ENCODE data around the gene SIGLEC10. TPM values are rescaled to one million over a fixed set of nuclear protein-coding genes. Genes with fewer than 3 reads are reported as not detected.

The SIGLEC10 gene
- total RNA-seq, 2 experiments from 2014 or later: 0.48 to 0.65 TPM

DNA sequence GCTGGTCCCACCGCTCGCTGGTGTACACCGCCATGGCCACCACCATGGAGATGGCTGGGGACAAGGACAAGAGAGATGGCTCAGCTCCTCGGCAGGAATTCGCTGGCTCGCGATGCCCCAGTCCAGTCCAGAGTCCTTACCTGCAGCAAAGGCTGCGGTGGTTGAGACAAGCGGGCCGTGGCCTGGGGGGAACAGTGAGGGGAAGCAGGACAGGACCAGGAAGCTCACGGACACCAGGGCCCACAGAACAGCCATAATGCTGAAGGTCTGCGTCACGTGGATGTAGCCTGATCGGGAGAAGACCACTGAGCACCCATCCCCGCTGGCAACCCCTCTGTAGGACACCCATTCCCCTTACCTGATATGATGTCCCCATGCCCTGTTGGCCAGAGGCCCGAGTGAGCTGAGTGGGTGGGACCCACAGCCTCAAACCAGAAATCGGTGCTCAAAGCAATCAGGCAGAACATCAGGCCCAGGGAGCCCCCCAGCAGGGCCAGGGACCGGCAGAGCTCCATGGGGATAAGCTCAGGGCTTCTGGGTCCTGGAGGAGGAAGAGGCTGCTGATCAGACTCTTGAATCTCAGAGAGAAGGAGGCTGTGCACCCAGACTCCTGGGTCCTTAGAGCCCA lies 45.3 kb downstream of the SIGLEC10 start:
- DNase-seq (no peak), ATAC-seq (no peak)
- intact Hi-C loops (cut with DNase I, micrococcal nuclease): loop anchor here in 1 of 2 experiments (1.0 kb wide), 1 partner anchor 69 kb away; no protein-coding TSS in a partner anchor
- Mint-ChIP-seq H3K27me3 (no peaks in the 10 kb centered on the region), H3K36me3 (ENCODE audit: low read depth) (peaks cover 24% of the 10 kb centered on the region), H3K27ac (peak overlapping the region; percentile 94), H3K9me3 (ENCODE audit: low read depth) (no peaks in the 10 kb centered on the region), H3K4me1 (peaks cover 73% of the 10 kb centered on the region), H3K4me3 (peak overlapping the region; percentile 70)
- POLR2A ChIA-PET: interaction anchor here (1.1 to 1.9 kb wide), 3 partner anchors 22 to 23 kb away, joined by 5 to 7 read pairs (median 6); no protein-coding TSS in a partner anchor
- CTCF ChIA-PET: interaction anchor here (1.0 to 1.6 kb wide), 4 partner anchors 9 to 32 kb away, joined by 3 to 5 read pairs (median 5); no protein-coding TSS in a partner anchor

- ChIA-PET CTCF (interaction anchor here (1.0 to 1.3 kb wide), 3 partner anchors 8 to 32 kb away, joined by 3 to 5 read pairs (median 5); no protein-coding TSS in a partner anchor), POLR2A (interaction anchor here (1.1 kb wide), 1 partner anchor 24 kb away, joined by 6 read pairs; no protein-coding TSS in a partner anchor)
- Mint-ChIP-seq H3K36me3 (ENCODE audit: low read depth) (peaks cover 28% of the 10 kb centered on the region), H3K9me3 (ENCODE audit: low read depth) (no peaks in the 10 kb centered on the region), H3K27ac (peak overlapping the region; percentile 94), H3K4me1 (peaks cover 65% of the 10 kb centered on the region), H3K27me3 (no peaks in the 10 kb centered on the region), H3K4me3 (peak overlapping the region; percentile 70)
- ATAC-seq: no peak
- intact Hi-C loops (cut with DNase I, micrococcal nuclease): no loop called here
- no peak for DNase-seq
Observed at GRCh38 chr19:51371186-51371690, 46.2 kb downstream of the SIGLEC10 start.

DNA sequence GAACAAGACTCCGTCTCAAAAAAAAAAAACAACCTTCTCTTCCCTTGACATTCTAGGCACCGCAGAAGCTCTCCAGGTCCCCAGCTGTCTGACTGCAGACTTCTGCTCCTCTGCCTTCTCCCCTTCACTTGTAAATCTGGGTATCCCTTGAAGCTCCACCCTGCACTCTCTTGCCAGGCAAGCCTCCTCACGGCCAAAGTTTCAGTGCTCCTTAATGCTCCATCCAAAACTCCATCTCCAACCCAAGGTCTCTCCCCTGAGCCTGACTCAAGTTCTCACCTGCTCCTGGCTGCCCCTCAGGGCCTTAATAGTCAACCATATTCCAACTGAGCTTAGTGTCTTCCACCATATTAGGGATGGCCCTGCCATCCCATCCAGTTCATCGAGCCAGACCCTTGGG lies 47.2 kb downstream of the SIGLEC10 start:
- CTCF ChIA-PET: interaction anchor here (0.6 to 1.2 kb wide), 3 partner anchors 11 to 1892 kb away, joined by 3 to 4 read pairs (median 3); no protein-coding TSS in a partner anchor
- POLR2A ChIA-PET: no interaction called here

GRCh38 chr19:51368366-51369282 lies 48.8 kb downstream of the SIGLEC10 start, which contains the start of gene CLDND2:
Gene CLDND2, minus strand, starts transcription at chr19:51369003. Its CDS starts 426 bp downstream, at chr19:51368577.
- Mint-ChIP-seq H3K36me3 (ENCODE audit: low read depth) (peaks cover 28% of the 10 kb centered on the region), H3K27ac (peak within 1 kb of the TSS; percentile 97), H3K4me3 (peak within 1 kb of the TSS; percentile 90), H3K9me3 (ENCODE audit: low read depth) (no peaks in the 10 kb centered on the region), H3K4me1 (peaks cover 58% of the 10 kb centered on the region), H3K27me3 (no peaks in the 10 kb centered on the region)
- intact Hi-C loops (cut with DNase I, micrococcal nuclease): no loop called here
- CTCF ChIA-PET: interaction anchor here (1.0 to 1.7 kb wide), 5 partner anchors 11 to 53 kb away, joined by 3 to 11 read pairs (median 5); no protein-coding TSS in a partner anchor
- POLR2A ChIA-PET: interaction anchor here (0.9 to 2.1 kb wide), 4 partner anchors 14 to 80 kb away, joined by 4 to 11 read pairs (median 6); no protein-coding TSS in a partner anchor
- DNase-seq (peak; percentile 31), ATAC-seq (no peak)

More for the DNA sequence above, 47.2 kb downstream of the SIGLEC10 start:
- no peak for ATAC-seq
- Mint-ChIP-seq H3K4me1 (peaks cover 60% of the 10 kb centered on the region), H3K9me3 (ENCODE audit: low read depth) (no peaks in the 10 kb centered on the region), H3K27ac (peak overlapping the region; percentile 94), H3K36me3 (ENCODE audit: low read depth) (peaks cover 31% of the 10 kb centered on the region), H3K27me3 (no peaks in the 10 kb centered on the region), H3K4me3 (peak overlapping the region; percentile 70)
- no peak for DNase-seq
- intact Hi-C loops (cut with DNase I, micrococcal nuclease): no loop called here

- no peaks in the 10 kb centered on the region for H3K27me3 Mint-ChIP-seq
- H3K9me3 Mint-ChIP-seq (ENCODE audit: low read depth): no peaks in the 10 kb centered on the region
- DNase-seq (peak; percentile 99), ATAC-seq (peak; percentile 83)
- POLR2A ChIA-PET: interaction anchor here (0.6 to 2.1 kb wide), 7 partner anchors 13 to 337 kb away, joined by 3 to 11 read pairs (median 4); no protein-coding TSS in a partner anchor
- intact Hi-C loops (cut with DNase I, micrococcal nuclease): loop anchor here (1.0 to 2.0 kb wide), 8 partner anchors 27 to 563 kb away; partner anchors contain the start of gene CTU1 (in 1 of the 2)
- H3K27ac Mint-ChIP-seq: peak overlapping the region; percentile 97
- H3K4me1 Mint-ChIP-seq: peaks cover 58% of the 10 kb centered on the region
- H3K4me3 Mint-ChIP-seq: peak overlapping the region; percentile 90
- peaks cover 31% of the 10 kb centered on the region for H3K36me3 Mint-ChIP-seq (ENCODE audit: low read depth)
- CTCF ChIA-PET: interaction anchor here (0.8 to 1.7 kb wide), 6 partner anchors 12 to 141 kb away, joined by 3 to 11 read pairs (median 4); no protein-coding TSS in a partner anchor
Observed at GRCh38 chr19:51367565-51368365, 49.7 kb downstream of the SIGLEC10 start.

- Mint-ChIP-seq H3K27me3 (no peaks in the 10 kb centered on the region), H3K36me3 (ENCODE audit: low read depth) (peaks cover 31% of the 10 kb centered on the region), H3K4me3 (peak overlapping the region; percentile 90), H3K4me1 (peaks cover 58% of the 10 kb centered on the region), H3K27ac (peak overlapping the region; percentile 97), H3K9me3 (ENCODE audit: low read depth) (no peaks in the 10 kb centered on the region)
- DNase-seq: no peak
- intact Hi-C loops (cut with DNase I, micrococcal nuclease): loop anchor here (1.0 to 2.0 kb wide), 8 partner anchors 27 to 562 kb away; partner anchors contain the start of gene CTU1 (in 1 of the 2)
- ChIA-PET POLR2A (interaction anchor here (0.6 to 2.1 kb wide), 7 partner anchors 13 to 337 kb away, joined by 3 to 11 read pairs (median 4); no protein-coding TSS in a partner anchor), CTCF (interaction anchor here (0.8 to 1.7 kb wide), 5 partner anchors 13 to 141 kb away, joined by 3 to 11 read pairs (median 5); no protein-coding TSS in a partner anchor)
- no peak for ATAC-seq
Observed at GRCh38 chr19:51367255-51367564, 50.2 kb downstream of the SIGLEC10 start.

DNA sequence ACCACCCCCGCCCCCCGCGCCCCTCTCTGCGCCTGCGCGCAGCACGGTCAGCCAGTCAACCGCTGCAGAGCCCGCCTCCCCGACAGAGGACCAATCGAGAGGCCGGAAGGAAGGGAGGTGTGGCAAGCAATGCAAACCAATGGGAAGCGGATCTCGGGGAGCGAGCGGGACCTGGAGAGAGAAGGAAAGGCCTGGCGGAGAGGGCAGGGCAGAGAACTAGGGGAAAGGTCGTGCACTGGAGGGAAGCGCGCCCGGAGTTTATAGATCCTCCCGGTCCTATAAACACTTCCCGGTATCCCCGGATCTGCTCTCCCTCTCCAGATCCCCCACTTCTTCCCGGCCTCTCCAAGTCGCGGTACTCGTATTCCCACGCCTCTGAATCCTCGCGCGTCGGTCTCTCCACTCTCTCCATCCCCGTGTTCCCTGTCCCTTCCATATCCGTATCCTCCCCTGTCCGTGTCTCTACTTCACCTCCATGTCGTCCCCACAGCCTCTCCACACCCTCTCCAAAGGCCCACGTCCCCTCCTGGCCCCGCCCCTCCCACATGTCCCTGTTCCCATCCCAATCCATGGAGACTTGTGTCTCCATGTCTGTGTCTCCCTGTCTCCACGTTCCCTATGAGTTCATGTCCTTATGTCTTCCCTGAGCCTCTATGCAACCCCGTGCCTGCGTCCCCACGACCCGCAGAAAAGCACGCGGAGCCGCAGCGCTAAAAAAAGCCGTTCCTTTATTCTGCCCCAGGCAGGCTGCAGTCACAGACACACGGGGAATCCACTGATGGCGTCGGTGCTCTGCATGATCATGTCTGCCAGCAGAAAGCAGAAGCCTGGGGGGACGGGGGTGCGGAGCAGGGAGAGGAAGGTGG lies 50.8 kb downstream of the SIGLEC10 start:
- ChIA-PET POLR2A (interaction anchor here (1.6 to 2.1 kb wide), 2 partner anchors 28 to 29 kb away, joined by 9 to 11 read pairs; no protein-coding TSS in a partner anchor), CTCF (interaction anchor here (1.0 to 1.5 kb wide), 3 partner anchors 26 to 295 kb away, joined by 3 to 11 read pairs (median 5); no protein-coding TSS in a partner anchor)
- peak; percentile 97 for DNase-seq
- Mint-ChIP-seq H3K4me3 (peak overlapping the region; percentile 90), H3K4me1 (peaks cover 57% of the 10 kb centered on the region), H3K9me3 (ENCODE audit: low read depth) (no peaks in the 10 kb centered on the region), H3K36me3 (ENCODE audit: low read depth) (peaks cover 32% of the 10 kb centered on the region), H3K27ac (peak overlapping the region; percentile 97), H3K27me3 (no peaks in the 10 kb centered on the region)
- intact Hi-C loops (cut with DNase I, micrococcal nuclease): loop anchor here (1.0 to 2.0 kb wide), 9 partner anchors 27 to 562 kb away; partner anchors contain the start of gene CTU1 (in 1 of the 2)
- ATAC-seq: peak; percentile 66

- Mint-ChIP-seq H3K4me1 (peaks cover 51% of the 10 kb centered on the region), H3K27me3 (no peaks in the 10 kb centered on the region), H3K4me3 (peak within 1 kb of the TSS; percentile 90), H3K36me3 (ENCODE audit: low read depth) (peaks cover 26% of the 10 kb centered on the region), H3K27ac (peak within 1 kb of the TSS; percentile 97), H3K9me3 (ENCODE audit: low read depth) (no peaks in the 10 kb centered on the region)
- ChIA-PET CTCF (interaction anchor here (0.6 to 1.2 kb wide), 4 partner anchors 19 to 662 kb away, joined by 3 to 5 read pairs (median 4); partner anchors contain the start of gene ZNF614), POLR2A (interaction anchor here (1.6 kb wide), 1 partner anchor 30 kb away, joined by 9 read pairs; no protein-coding TSS in a partner anchor)
- DNase-seq (no peak), ATAC-seq (no peak)
- intact Hi-C loops (cut with DNase I, micrococcal nuclease): loop anchor here in 1 of 2 experiments (1.0 to 2.0 kb wide), 2 partner anchors 338 to 561 kb away; no protein-coding TSS in a partner anchor
Observed at GRCh38 chr19:51365965-51366388, 51.5 kb downstream of the SIGLEC10 start, which contains the start of gene ETFB. Gene ETFB, minus strand, starts transcription at chr19:51366388. Its CDS starts 62 bp downstream, at chr19:51366326.
